ENCODE results near the gene TCF12. TPM values are rescaled to one million over a fixed set of nuclear protein-coding genes. Genes with fewer than 3 reads are reported as not detected.
A peak's percentile ranks its signal among the peaks of the same experiment; 100 is the strongest.

The TCF12 gene
- total RNA-seq, 1 donor from 2014 or later = 106 TPM

DNA sequence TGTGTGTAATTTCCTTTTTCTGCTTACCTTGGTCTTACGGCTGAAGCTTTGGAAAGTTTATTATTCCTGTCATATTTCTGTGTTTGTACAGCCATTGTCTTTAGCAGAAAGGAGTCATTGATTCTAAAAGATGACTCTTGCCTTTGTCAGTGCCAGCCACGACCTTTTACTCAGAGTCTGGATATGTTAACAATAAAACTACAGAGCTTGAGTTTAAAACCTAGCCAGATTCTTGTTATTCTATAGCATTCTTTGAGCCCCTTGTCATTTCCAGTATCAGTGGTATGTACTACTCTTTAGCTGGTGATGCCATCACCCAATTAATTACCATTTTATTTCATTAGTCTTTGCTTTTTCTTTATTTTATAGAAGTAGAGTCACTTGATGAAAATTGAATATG lies 142.4 kb downstream of the TCF12 start:
- H3K9me3 Mint-ChIP-seq (ENCODE audit: low read depth) = no peaks in the 10 kb centered on the region
- no peaks in the 10 kb centered on the region for H3K27me3 Mint-ChIP-seq (ENCODE audit: low read depth)
- H3K36me3 Mint-ChIP-seq (ENCODE audit: low read depth) = peaks cover 2% of the 10 kb centered on the region
- H3K4me3 Mint-ChIP-seq (ENCODE audit: unreplicated experiment) = no peak overlapping the region
- no peak for DNase-seq (ENCODE audit: low spot score)
- H3K27ac Mint-ChIP-seq (ENCODE audit: unreplicated experiment) = peak overlapping the region; percentile 82
- H3K4me1 Mint-ChIP-seq (ENCODE audit: low read depth) = peaks cover 71% of the 10 kb centered on the region
- TF ChIP-seq, protein P1, sequence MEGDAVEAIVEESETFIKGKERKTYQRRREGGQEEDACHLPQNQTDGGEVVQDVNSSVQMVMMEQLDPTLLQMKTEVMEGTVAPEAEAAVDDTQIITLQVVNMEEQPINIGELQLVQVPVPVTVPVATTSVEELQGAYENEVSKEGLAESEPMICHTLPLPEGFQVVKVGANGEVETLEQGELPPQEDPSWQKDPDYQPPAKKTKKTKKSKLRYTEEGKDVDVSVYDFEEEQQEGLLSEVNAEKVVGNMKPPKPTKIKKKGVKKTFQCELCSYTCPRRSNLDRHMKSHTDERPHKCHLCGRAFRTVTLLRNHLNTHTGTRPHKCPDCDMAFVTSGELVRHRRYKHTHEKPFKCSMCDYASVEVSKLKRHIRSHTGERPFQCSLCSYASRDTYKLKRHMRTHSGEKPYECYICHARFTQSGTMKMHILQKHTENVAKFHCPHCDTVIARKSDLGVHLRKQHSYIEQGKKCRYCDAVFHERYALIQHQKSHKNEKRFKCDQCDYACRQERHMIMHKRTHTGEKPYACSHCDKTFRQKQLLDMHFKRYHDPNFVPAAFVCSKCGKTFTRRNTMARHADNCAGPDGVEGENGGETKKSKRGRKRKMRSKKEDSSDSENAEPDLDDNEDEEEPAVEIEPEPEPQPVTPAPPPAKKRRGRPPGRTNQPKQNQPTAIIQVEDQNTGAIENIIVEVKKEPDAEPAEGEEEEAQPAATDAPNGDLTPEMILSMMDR (IDR thresholded peaks at IDR 0.05) = no peak

DNA sequence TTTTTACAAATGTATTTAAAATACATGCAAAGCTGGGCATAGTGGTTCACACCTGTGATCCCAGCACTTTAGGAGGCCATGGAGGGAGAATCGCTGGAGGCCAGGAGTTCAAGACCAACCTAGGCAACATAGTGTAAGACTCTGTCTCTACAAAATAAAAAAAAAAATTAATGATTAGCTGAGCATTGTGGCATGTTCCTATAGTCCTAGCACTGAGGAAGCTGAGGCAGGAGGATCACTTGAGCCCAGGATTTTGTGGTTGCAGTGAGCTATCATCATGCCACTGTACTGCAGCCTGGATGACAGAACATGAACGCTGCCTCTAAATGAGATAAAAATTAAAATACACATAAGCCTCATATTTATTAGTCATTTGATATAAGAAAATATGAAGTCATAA lies 142.8 kb downstream of the TCF12 start:
- H3K27me3 Mint-ChIP-seq (ENCODE audit: low read depth) = no peaks in the 10 kb centered on the region
- DNase-seq (ENCODE audit: low spot score) = no peak
- H3K36me3 Mint-ChIP-seq (ENCODE audit: low read depth) = peaks cover 2% of the 10 kb centered on the region
- no peaks in the 10 kb centered on the region for H3K9me3 Mint-ChIP-seq (ENCODE audit: low read depth)
- no peak overlapping the region for H3K4me3 Mint-ChIP-seq (ENCODE audit: unreplicated experiment)
- peak overlapping the region; percentile 82 for H3K27ac Mint-ChIP-seq (ENCODE audit: unreplicated experiment)
- H3K4me1 Mint-ChIP-seq (ENCODE audit: low read depth) = peaks cover 69% of the 10 kb centered on the region
- TF ChIP-seq, protein P1 (IDR thresholded peaks at IDR 0.05) = no peak

DNA sequence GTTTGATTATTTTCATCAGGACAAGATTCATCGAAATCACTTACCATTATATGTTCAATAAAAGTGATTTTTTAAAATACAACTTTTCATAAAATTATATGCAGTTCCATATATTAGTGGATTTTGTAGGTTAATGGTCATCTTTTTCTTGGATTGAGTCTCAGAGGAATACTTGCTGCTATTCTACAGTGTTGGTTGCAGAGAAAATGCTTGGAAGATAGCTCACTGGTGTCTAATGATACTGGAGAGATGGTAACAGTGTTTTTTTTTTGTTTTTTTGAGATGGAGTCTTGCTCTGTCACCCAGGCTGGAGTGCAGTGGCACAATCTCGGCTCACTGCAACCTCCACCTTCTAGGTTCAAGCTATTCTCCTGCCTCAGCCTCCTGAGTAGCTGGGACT lies 143.3 kb downstream of the TCF12 start:
- Mint-ChIP-seq H3K36me3 (ENCODE audit: low read depth) (peaks cover 2% of the 10 kb centered on the region), H3K27ac (ENCODE audit: unreplicated experiment) (peak overlapping the region; percentile 39), H3K27me3 (ENCODE audit: low read depth) (no peaks in the 10 kb centered on the region), H3K9me3 (ENCODE audit: low read depth) (no peaks in the 10 kb centered on the region), H3K4me1 (ENCODE audit: low read depth) (peaks cover 66% of the 10 kb centered on the region), H3K4me3 (ENCODE audit: unreplicated experiment) (no peak overlapping the region)
- TF ChIP-seq, protein P1 (IDR thresholded peaks at IDR 0.05) = no peak
- DNase-seq (ENCODE audit: low spot score) = no peak

DNA sequence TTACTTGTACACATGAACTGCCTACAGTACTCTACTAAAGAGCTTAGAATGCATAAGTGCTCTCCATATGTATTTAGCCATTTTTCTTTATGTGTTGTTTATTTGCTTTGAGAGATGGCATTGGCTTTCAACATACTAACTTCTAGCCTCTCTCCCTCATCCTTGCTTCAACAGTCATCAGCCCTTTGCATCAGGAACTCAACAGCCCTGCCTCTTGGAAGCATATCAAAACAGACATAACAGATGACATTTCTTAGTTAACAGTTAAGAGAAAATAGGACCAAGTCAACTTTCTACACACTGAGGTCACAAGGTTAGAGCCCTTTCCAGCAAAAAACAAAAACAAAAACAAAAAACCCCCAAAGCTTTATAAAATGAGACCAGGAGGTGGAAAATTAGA lies 145.6 kb downstream of the TCF12 start:
- Mint-ChIP-seq H3K36me3 (ENCODE audit: low read depth) (peaks cover 2% of the 10 kb centered on the region), H3K4me3 (ENCODE audit: unreplicated experiment) (no peak overlapping the region), H3K4me1 (ENCODE audit: low read depth) (peaks cover 51% of the 10 kb centered on the region), H3K27me3 (ENCODE audit: low read depth) (no peaks in the 10 kb centered on the region), H3K27ac (ENCODE audit: unreplicated experiment) (no peak overlapping the region), H3K9me3 (ENCODE audit: low read depth) (no peaks in the 10 kb centered on the region)
- DNase-seq (ENCODE audit: low spot score) = no peak
- TF ChIP-seq, protein P1 (IDR thresholded peaks at IDR 0.05) = no peak

DNA sequence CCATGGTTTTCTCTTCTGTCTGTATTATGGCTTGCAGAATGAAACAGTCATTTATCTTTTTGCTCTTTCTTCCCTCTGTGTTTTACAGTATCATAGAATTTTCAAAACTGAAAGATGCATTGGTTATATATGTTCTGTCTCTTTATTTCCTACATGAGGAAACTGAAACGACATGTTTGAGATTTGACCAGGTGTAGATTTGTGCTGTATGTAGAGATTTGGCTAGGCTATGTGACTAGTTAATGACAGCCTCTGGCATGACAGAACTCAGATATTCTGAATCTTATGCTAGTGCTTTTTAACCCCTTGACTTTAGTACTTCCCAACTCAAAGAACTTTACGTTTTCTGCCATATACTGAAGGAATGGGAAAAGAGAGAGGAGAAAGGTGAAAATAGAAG lies 151.0 kb downstream of the TCF12 start:
- DNase-seq (ENCODE audit: low spot score) = no peak
- Mint-ChIP-seq H3K27me3 (ENCODE audit: low read depth) (no peaks in the 10 kb centered on the region), H3K4me3 (ENCODE audit: unreplicated experiment) (no peak overlapping the region), H3K9me3 (ENCODE audit: low read depth) (no peaks in the 10 kb centered on the region), H3K27ac (ENCODE audit: unreplicated experiment) (no peak overlapping the region), H3K4me1 (ENCODE audit: low read depth) (peaks cover 29% of the 10 kb centered on the region), H3K36me3 (ENCODE audit: low read depth) (no peaks in the 10 kb centered on the region)
- TF ChIP-seq, protein P1 (IDR thresholded peaks at IDR 0.05) = no peak

Measured in chondrocyte (in vitro differentiated cells).